Mesothelial cell of epicardium (in vitro differentiated cells): ENCODE data around the gene EPGN. TPM values are rescaled to one million over a fixed set of nuclear protein-coding genes. Genes with fewer than 3 reads are reported as not detected.
A peak's percentile ranks its signal among the peaks of the same experiment; 100 is the strongest.

Source experiments
- DNase-seq, 2 experiments: peaks; one replicate each; pipeline ENCODE4 v3.0.0; 2021; ENCODE audit warnings: low spot score in 2 of 2; ENCODE audit not compliant: unreplicated experiment in 2 of 2
- H3K27ac Mint-ChIP-seq: 2 replicates; pipeline ENCODE4 v1.8.0; 2021; ENCODE audit warnings: mixed read lengths
- H3K27me3 Mint-ChIP-seq: 2 replicates; pipeline ENCODE4 v1.8.0; 2021; ENCODE audit warnings: low read depth, mixed read lengths
- H3K36me3 Mint-ChIP-seq: 2 replicates; pipeline ENCODE4 v1.8.0; 2021; ENCODE audit warnings: mixed read lengths
- H3K4me1 Mint-ChIP-seq: 2 replicates; pipeline ENCODE4 v1.8.0; 2021; ENCODE audit warnings: mixed read lengths
- H3K4me3 Mint-ChIP-seq: 2 replicates; pipeline ENCODE4 v1.8.0; 2021; ENCODE audit warnings: mild to moderate bottlenecking, moderate library complexity, mixed read lengths
- H3K9me3 Mint-ChIP-seq: 2 replicates; pipeline ENCODE4 v1.8.0; 2021; ENCODE audit warnings: mixed read lengths
- CTCF ChIP-seq: fragments of 200-600 bp; sonication (generic); IDR thresholded peaks from one replicate; pipeline ENCODE4 v1.5.0; 2021; ENCODE audit warnings: antibody characterized with exemption; ENCODE audit not compliant: unreplicated experiment
- total RNA-seq: library from RNA; stranded (reverse); gene quantifications from 3 replicates; pipeline ENCODE4 v1.2.1, GENCODE V29; 2021

The EPGN gene
- total RNA-seq, 1 donor from 2014 or later = 8.0 TPM

GRCh38 chr4:74317616-74318246 is 9.5 kb downstream of the EPGN start:
- no peak for DNase-seq
- Mint-ChIP-seq H3K4me3 (no peak overlapping the region), H3K9me3 (no peaks in the 10 kb centered on the region)

GRCh38 chr4:74318276-74318675 is 10.0 kb downstream of the EPGN start:
- Mint-ChIP-seq H3K9me3 (no peaks in the 10 kb centered on the region), H3K4me3 (no peak overlapping the region), H3K27me3 (peaks cover 9% of the 10 kb centered on the region), H3K4me1 (peaks cover 13% of the 10 kb centered on the region), H3K36me3 (no peaks in the 10 kb centered on the region), H3K27ac (no peak overlapping the region)
- TF ChIP-seq CTCF = no peak
- DNase-seq = no peak

More at GRCh38 chr4:74317616-74318246, 9.5 kb downstream of the EPGN start:
- H3K27ac Mint-ChIP-seq = no peak overlapping the region
- H3K27me3 Mint-ChIP-seq = peaks cover 7% of the 10 kb centered on the region
- H3K36me3 Mint-ChIP-seq = no peaks in the 10 kb centered on the region
- no peak for TF ChIP-seq CTCF
- H3K4me1 Mint-ChIP-seq = peaks cover 13% of the 10 kb centered on the region

- no peak overlapping the region for H3K4me3 Mint-ChIP-seq
- DNase-seq = no peak
- H3K36me3 Mint-ChIP-seq = no peaks in the 10 kb centered on the region
- no peaks in the 10 kb centered on the region for H3K9me3 Mint-ChIP-seq
- H3K27ac Mint-ChIP-seq = no peak overlapping the region
- H3K27me3 Mint-ChIP-seq = peaks cover 18% of the 10 kb centered on the region
- peaks cover 13% of the 10 kb centered on the region for H3K4me1 Mint-ChIP-seq
- TF ChIP-seq CTCF = no peak
Observed at GRCh38 chr4:74319470-74319869, 11.2 kb downstream of the EPGN start.

- no peak overlapping the region for H3K27ac Mint-ChIP-seq
- H3K4me3 Mint-ChIP-seq = no peak overlapping the region
Observed at GRCh38 chr4:74320559-74321118, 12.4 kb downstream of the EPGN start.

GRCh38 chr4:74322301-74322700 is 14.0 kb downstream of the EPGN start:
- H3K4me1 Mint-ChIP-seq = peaks cover 10% of the 10 kb centered on the region
- no peak for TF ChIP-seq CTCF
- DNase-seq = no peak
- no peak overlapping the region for H3K4me3 Mint-ChIP-seq
- no peak overlapping the region for H3K27ac Mint-ChIP-seq
- no peaks in the 10 kb centered on the region for H3K36me3 Mint-ChIP-seq
- H3K27me3 Mint-ChIP-seq = peaks cover 17% of the 10 kb centered on the region
- no peaks in the 10 kb centered on the region for H3K9me3 Mint-ChIP-seq

More at GRCh38 chr4:74320559-74321118, 12.4 kb downstream of the EPGN start:
- no peak for TF ChIP-seq CTCF
- no peaks in the 10 kb centered on the region for H3K36me3 Mint-ChIP-seq
- peaks cover 13% of the 10 kb centered on the region for H3K4me1 Mint-ChIP-seq
- H3K9me3 Mint-ChIP-seq = no peaks in the 10 kb centered on the region
- H3K27me3 Mint-ChIP-seq = peaks cover 17% of the 10 kb centered on the region
- peak in 1 of 2 experiments; percentile 39 for DNase-seq
